H9 (cell line): ENCODE measurements around the gene SPDYE1. TPM values are rescaled to one million over a fixed set of nuclear protein-coding genes. Genes with fewer than 3 reads are reported as not detected.

Experiments
- DNase-seq: peaks from one replicate; pipeline ENCODE4 v3.0.0-alpha.2; 2017
- H2AFZ ChIP-seq: one replicate; pipeline ENCODE4 v1.6.1; 2013; ENCODE audit warnings: mild to moderate bottlenecking, low read length, control low read depth, moderate library complexity
- H2AK5ac ChIP-seq: 2 replicates; pipeline ENCODE4 v1.6.1; 2013; ENCODE audit warnings: low read length, control low read depth, mixed read lengths; ENCODE audit not compliant: insufficient read length
- H2BK120ac ChIP-seq: one replicate; pipeline ENCODE4 v1.6.1; 2013; ENCODE audit warnings: low read depth, mild to moderate bottlenecking, low read length, control low read depth, inconsistent platforms; ENCODE audit not compliant: poor library complexity, severe bottlenecking
- H2BK12ac ChIP-seq: 2 replicates; pipeline ENCODE4 v1.6.1; 2013; ENCODE audit warnings: low read length, control low read depth, mixed read lengths, low read depth; ENCODE audit not compliant: insufficient read length
- H2BK15ac ChIP-seq: 2 replicates; pipeline ENCODE4 v1.6.1; 2013; ENCODE audit warnings: low read depth, low read length, control low read depth
- H2BK20ac ChIP-seq: one replicate; pipeline ENCODE4 v1.6.1; 2013; ENCODE audit warnings: low read depth, mild to moderate bottlenecking, low read length, control low read depth, inconsistent platforms; ENCODE audit not compliant: poor library complexity, severe bottlenecking
- H2BK5ac ChIP-seq: 2 replicates; pipeline ENCODE4 v1.6.1; 2013; ENCODE audit warnings: low read length, control low read depth, mixed read lengths; ENCODE audit not compliant: insufficient read length
- H3K14ac ChIP-seq: 2 replicates; pipeline ENCODE4 v1.6.1; 2013; ENCODE audit warnings: low read length, control low read depth; ENCODE audit not compliant: insufficient read depth
- H3K18ac ChIP-seq: 2 replicates; pipeline ENCODE4 v1.6.1; 2013; ENCODE audit warnings: low read depth, mild to moderate bottlenecking, mixed read lengths, low read length, control low read depth; ENCODE audit not compliant: insufficient read length
- H3K23ac ChIP-seq: 2 replicates; pipeline ENCODE4 v1.6.1; 2013; ENCODE audit warnings: low read length, control low read depth, mixed read lengths, low read depth; ENCODE audit not compliant: insufficient read length
- H3K23me2 ChIP-seq: 2 replicates; pipeline ENCODE4 v1.6.1; 2013; ENCODE audit warnings: low read depth, mild to moderate bottlenecking, mixed read lengths, low read length, control low read depth; ENCODE audit not compliant: insufficient read length, poor library complexity, severe bottlenecking
- H3K27ac ChIP-seq: 2 replicates; pipeline ENCODE4 v1.5.1; 2013; ENCODE audit warnings: low read length, control low read depth, mixed read lengths, low read depth; ENCODE audit not compliant: insufficient read length
- H3K27me3 ChIP-seq: 2 replicates; pipeline ENCODE4 v1.6.1; 2013; ENCODE audit warnings: low read length, control low read depth, inconsistent platforms; ENCODE audit not compliant: insufficient read depth
- H3K4ac ChIP-seq: 2 replicates; pipeline ENCODE4 v1.6.1; 2013; ENCODE audit warnings: low read depth, mild to moderate bottlenecking, control low read depth, inconsistent platforms, low read length, moderate library complexity
- H3K4me1 ChIP-seq: 2 replicates; pipeline ENCODE4 v1.6.1; 2013; ENCODE audit warnings: low read length, control low read depth, inconsistent platforms; ENCODE audit not compliant: insufficient read depth
- H3K4me2 ChIP-seq: 2 replicates; pipeline ENCODE4 v1.6.1; 2013; ENCODE audit warnings: low read length, control low read depth, mixed read lengths; ENCODE audit not compliant: insufficient read length, insufficient read depth
- H3K56ac ChIP-seq: 2 replicates; pipeline ENCODE4 v1.6.1; 2013; ENCODE audit warnings: low read depth, mild to moderate bottlenecking, mixed read lengths, low read length, control low read depth; ENCODE audit not compliant: insufficient read length
- H3K79me1 ChIP-seq: 2 replicates; pipeline ENCODE4 v1.6.1; 2013; ENCODE audit warnings: low read depth, mild to moderate bottlenecking, moderate library complexity, low read length, control low read depth, inconsistent platforms; ENCODE audit not compliant: insufficient read depth, poor library complexity, severe bottlenecking
- H3K79me2 ChIP-seq: 2 replicates; pipeline ENCODE4 v1.6.1; 2013; ENCODE audit warnings: low read length, control low read depth, inconsistent platforms; ENCODE audit not compliant: insufficient read depth
- H3K9ac ChIP-seq: 2 replicates; pipeline ENCODE4 v1.6.1; 2013; ENCODE audit warnings: low read length, control low read depth, mixed read lengths; ENCODE audit not compliant: insufficient read length; ENCODE audit errors: extremely low read depth
- H3K9me3 ChIP-seq: one replicate; pipeline ENCODE4 v1.6.1; 2013; ENCODE audit warnings: low read depth, low read length, inconsistent platforms; ENCODE audit not compliant: control insufficient read depth
- H3T11ph ChIP-seq: one replicate; pipeline ENCODE4 v1.6.1; 2013; ENCODE audit warnings: mild to moderate bottlenecking, low read length, control low read depth, inconsistent platforms
- H4K20me1 ChIP-seq: one replicate; pipeline ENCODE4 v1.6.1; 2013; ENCODE audit not compliant: control insufficient read depth, insufficient read length, insufficient read depth
- H4K5ac ChIP-seq: 2 replicates; pipeline ENCODE4 v1.6.1; 2013; ENCODE audit warnings: low read depth, mild to moderate bottlenecking, mixed read lengths, low read length, control low read depth; ENCODE audit not compliant: insufficient read length
- H4K8ac ChIP-seq: replicated peaks from 2 replicates; pipeline ENCODE4 v1.6.1; 2013; ENCODE audit warnings: low read length, control low read depth, mixed read lengths, low read depth; ENCODE audit not compliant: insufficient read length
- H4K91ac ChIP-seq: 2 replicates; pipeline ENCODE4 v1.6.1; 2013; ENCODE audit warnings: low read depth, mild to moderate bottlenecking, moderate library complexity, mixed read lengths, low read length, control low read depth; ENCODE audit not compliant: insufficient read length
- H3K27ac Mint-ChIP-seq, 3 experiments: 2 replicates in 2 of 3; 3 replicates in 1 of 3; pipeline ENCODE4 v1.8.0; 2020 to 2021; ENCODE audit warnings: mixed read lengths in 3 of 3, mild to moderate bottlenecking in 1 of 3, moderate library complexity in 1 of 3
- H3K27me3 Mint-ChIP-seq: 2 replicates; pipeline ENCODE4 v1.8.0; 2021; ENCODE audit warnings: low read depth, mild to moderate bottlenecking, moderate library complexity, mixed read lengths
- H3K36me3 Mint-ChIP-seq, 3 experiments: 2 replicates in 2 of 3; 3 replicates in 1 of 3; pipeline ENCODE4 v1.8.0; 2020 to 2021; ENCODE audit warnings: low read depth in 3 of 3, mixed read lengths in 3 of 3; ENCODE audit not compliant: insufficient read depth in 1 of 3
- H3K4me1 Mint-ChIP-seq, 2 experiments: 2 replicates each; pipeline ENCODE4 v1.8.0; 2020; ENCODE audit warnings: mixed read lengths in 2 of 2
- H3K4me3 Mint-ChIP-seq, 2 experiments: 2 replicates in 1 of 2; 3 replicates in 1 of 2; pipeline ENCODE4 v1.8.0; 2020 to 2021; ENCODE audit warnings: mild to moderate bottlenecking in 2 of 2, mixed read lengths in 2 of 2, moderate library complexity in 1 of 2
- H3K9me3 Mint-ChIP-seq, 2 experiments: 2 replicates in 1 of 2; 3 replicates in 1 of 2; pipeline ENCODE4 v1.8.0; 2020; ENCODE audit warnings: mild to moderate bottlenecking in 2 of 2, mixed read lengths in 2 of 2, moderate library complexity in 1 of 2
- WGBS: extraction: QIAGEN DNeasy Blood & Tissue Kit; methylation state at CpG from one replicate; pipeline ENCODE4 v1.1.7; 2013; ENCODE audit warnings: missing lambda C conversion rate, low lambda C conversion rate, mixed read lengths; ENCODE audit not compliant: insufficient read length; ENCODE audit errors: extremely low coverage; 5-methylcytosine and 5-hydroxymethylcytosine counted together
- total RNA-seq: library from RNA; stranded (reverse); gene quantifications from 2 replicates; pipeline ENCODE4 v1.2.1, GENCODE V29; 2021
- TF ChIP-seq, protein P1 (sequence below): fragments of 200-600 bp; sonication (generic); conservative IDR thresholded peaks from 3 replicates; pipeline ENCODE4 v1.8.0; 2021; ENCODE audit warnings: antibody characterized with exemption, mild to moderate bottlenecking

SPDYE1 gene
- total RNA-seq, 1 experiment from 2014 or later: not detected

DNA sequence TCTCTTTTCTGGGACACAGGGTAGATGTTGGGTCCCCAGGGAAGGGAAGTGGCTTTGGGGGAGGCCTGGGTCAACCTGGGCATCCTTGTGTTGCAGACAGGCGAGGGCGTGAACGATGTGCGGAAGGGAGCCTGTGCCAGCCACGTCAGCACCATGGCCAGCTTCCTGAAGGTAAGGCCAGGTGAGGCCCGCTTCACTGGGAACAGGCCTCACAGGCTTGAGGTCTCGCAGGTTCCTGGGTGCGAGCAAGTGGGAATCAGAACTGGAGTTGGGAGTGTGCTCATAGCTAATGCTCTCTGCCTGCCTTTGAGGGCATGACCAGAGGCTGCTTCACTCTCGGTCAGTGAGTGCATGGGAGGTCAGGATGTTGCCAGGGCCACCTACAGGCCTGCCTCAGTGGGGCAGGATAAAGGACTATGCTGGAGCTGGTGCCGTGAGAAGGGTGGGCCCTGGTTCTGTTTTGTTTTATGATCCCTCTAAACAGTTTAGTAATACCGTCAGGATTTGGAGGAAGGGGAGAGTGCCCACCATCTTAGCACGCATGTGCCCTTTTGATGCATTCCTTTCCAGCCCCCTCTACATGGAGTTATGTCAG is 55.2 kb downstream of the SPDYE1 start:
- TF ChIP-seq, protein P1, sequence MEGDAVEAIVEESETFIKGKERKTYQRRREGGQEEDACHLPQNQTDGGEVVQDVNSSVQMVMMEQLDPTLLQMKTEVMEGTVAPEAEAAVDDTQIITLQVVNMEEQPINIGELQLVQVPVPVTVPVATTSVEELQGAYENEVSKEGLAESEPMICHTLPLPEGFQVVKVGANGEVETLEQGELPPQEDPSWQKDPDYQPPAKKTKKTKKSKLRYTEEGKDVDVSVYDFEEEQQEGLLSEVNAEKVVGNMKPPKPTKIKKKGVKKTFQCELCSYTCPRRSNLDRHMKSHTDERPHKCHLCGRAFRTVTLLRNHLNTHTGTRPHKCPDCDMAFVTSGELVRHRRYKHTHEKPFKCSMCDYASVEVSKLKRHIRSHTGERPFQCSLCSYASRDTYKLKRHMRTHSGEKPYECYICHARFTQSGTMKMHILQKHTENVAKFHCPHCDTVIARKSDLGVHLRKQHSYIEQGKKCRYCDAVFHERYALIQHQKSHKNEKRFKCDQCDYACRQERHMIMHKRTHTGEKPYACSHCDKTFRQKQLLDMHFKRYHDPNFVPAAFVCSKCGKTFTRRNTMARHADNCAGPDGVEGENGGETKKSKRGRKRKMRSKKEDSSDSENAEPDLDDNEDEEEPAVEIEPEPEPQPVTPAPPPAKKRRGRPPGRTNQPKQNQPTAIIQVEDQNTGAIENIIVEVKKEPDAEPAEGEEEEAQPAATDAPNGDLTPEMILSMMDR: no peak
- no peak overlapping the region for H3K27ac ChIP-seq
- H3K9me3 Mint-ChIP-seq: no peaks in the 10 kb centered on the region
- no peak overlapping the region for H3T11ph ChIP-seq
- no peak overlapping the region for H2BK12ac ChIP-seq
- H3K4me3 Mint-ChIP-seq: no peak overlapping the region
- no peaks in the 10 kb centered on the region for H3K79me2 ChIP-seq
- no peak overlapping the region for H3K4ac ChIP-seq
- no peaks in the 10 kb centered on the region for H3K27me3 ChIP-seq
- no peaks in the 10 kb centered on the region for H4K20me1 ChIP-seq
- H4K91ac ChIP-seq: no peak overlapping the region
- H4K5ac ChIP-seq: no peak overlapping the region
- no peak overlapping the region for H3K9ac ChIP-seq
- no peaks in the 10 kb centered on the region for H3K9me3 ChIP-seq
- H3K79me1 ChIP-seq: no peaks in the 10 kb centered on the region
- no peak overlapping the region for H3K14ac ChIP-seq
- H2BK20ac ChIP-seq: no peak overlapping the region
- no peak overlapping the region for H2AK5ac ChIP-seq
- H4K8ac ChIP-seq: no peak overlapping the region
- H3K27ac Mint-ChIP-seq: no peak overlapping the region
- no peaks in the 10 kb centered on the region for H3K23me2 ChIP-seq
- H2AFZ ChIP-seq: no peak overlapping the region
- no peaks in the 10 kb centered on the region for H3K27me3 Mint-ChIP-seq
- no peaks in the 10 kb centered on the region for H3K4me1 ChIP-seq
- H2BK120ac ChIP-seq: no peak overlapping the region
- WGBS: no CpG with 5 or more reads among the region's 12 CpGs
- no peak overlapping the region for H3K18ac ChIP-seq
- no peak overlapping the region for H3K56ac ChIP-seq
- no peaks in the 10 kb centered on the region for H3K4me1 Mint-ChIP-seq
- H2BK5ac ChIP-seq: no peak overlapping the region
- peaks cover 12 to 64% (median 44%) of the 10 kb centered on the region in 3 experiments; a peak in 6 of 7 replicates for H3K36me3 Mint-ChIP-seq
- DNase-seq: no peak
- H3K4me2 ChIP-seq: no peak overlapping the region
- no peak overlapping the region for H2BK15ac ChIP-seq
- H3K23ac ChIP-seq: no peak overlapping the region
